GM21576 (cell line): Measurements from ENCODE around the gene RMI2.

Experiments used
- ATAC-seq: cut with Tn5 transposase; IDR thresholded peaks from one replicate; pipeline ENCODE4 v1.9.1; 2021; ENCODE audit warnings: mild to moderate bottlenecking, moderate library complexity; ENCODE audit not compliant: unreplicated experiment

The RMI2 gene

DNA sequence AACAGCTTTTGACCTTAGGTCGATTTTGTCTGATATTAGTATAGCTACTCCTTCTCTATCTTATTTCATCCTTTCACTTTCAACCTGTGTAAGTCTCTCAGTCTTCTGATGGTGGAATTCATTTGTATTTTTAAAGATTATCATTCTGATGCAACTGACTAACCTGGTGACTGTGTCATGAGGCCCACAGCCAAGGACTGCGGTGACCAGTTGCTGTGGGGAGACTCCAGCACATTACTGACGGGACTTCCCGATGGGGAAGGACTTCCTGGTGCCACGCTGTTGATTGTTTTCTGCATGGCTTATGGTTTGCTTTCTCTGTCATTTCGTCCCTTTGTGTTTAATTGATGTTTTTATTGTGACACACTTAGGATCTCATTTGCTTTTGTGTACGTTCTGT, 34.2 kb downstream of the RMI2 start:
- ATAC-seq: peak; percentile 73

DNA sequence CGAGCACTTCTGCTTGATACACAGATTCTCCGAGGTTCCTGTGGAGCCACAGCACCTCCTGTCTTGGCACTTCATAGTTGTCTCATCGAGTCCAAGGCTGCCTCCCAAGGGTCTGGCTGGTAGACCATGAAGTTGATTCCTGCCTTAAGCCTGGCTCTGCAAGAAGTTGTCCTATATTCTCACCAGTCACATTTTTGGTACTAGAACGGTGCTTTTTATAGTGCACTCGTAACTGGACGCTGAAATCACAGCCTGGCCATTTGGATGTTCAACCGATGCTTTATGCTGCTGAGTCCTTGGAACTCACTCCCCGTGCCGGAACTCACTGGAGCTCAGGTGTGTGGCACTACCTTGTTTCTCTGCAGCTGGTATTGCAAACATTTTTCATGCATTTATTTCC, 35.6 kb downstream of the RMI2 start:
- ATAC-seq: no peak

DNA sequence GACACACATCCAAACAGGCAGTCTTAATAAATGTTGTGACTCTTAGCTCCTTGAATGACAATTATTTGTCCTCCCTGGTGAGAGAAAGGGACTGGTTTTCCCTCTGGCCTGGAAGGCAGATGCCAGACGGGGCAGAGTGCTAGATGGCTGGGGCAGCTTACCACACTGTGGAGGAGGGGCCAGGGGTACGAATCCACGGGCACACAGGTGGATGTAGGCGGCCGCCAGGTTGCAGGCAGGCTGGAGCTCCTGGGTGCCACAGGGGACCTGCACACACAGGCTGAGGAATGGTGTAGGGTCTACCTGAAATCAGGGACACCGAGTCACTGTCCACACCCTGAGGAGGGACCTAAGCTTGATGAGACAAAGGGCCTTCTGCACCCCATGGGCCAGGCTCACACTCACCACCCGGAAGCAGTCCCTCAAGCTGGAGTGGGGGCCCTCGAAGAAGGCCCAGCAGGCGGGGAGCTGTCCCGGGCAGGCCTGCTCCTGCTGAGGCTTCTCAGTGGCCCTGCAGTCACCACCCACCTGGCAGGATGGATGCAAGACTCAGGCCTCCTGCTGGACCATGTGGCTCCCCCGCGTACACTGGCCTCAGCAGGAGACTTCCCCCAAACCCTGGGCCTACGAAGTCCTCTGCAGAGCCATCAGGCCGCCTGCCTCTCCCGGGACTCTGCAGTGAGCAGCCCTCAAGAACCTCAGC, 38.4 kb downstream of the RMI2 start:
- no peak for ATAC-seq

DNA sequence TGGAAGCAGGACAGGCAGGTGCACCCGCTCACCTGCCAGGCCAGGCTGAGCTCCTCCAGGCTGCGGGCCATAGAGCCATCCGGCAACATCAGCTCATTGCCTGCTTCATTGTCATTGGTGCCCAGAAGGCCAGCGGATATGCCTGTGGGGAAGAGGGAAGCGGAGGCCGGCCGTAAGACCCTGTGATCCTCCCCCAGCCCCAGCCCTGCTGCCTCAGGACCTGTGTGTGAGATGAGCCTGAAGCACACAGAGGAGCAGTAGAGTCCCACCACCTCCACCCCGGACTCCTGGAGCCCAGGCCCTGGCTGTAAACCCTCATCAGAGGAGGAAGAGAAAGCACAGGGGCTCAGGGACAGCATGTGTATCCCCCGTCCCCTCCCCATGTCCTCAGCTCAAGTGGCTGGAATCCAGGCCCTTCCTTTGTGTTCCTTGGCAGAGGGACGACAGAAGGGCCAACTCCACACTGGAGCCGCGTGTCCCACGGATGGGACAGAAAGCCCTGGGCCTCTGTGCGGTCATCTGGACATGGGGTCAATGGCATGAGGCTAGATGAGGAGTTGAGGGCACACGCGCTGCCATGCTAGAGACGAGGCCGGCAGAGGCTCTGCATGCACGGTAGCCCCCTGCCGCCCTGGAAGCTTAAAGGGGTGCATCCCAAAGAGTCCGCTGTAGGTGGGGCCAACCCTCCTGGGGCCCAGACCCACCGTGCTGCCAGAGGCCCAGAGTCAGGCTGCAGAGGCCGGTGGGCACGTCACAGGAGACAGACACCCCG, 39.1 kb downstream of the RMI2 start:
- no peak for ATAC-seq

DNA sequence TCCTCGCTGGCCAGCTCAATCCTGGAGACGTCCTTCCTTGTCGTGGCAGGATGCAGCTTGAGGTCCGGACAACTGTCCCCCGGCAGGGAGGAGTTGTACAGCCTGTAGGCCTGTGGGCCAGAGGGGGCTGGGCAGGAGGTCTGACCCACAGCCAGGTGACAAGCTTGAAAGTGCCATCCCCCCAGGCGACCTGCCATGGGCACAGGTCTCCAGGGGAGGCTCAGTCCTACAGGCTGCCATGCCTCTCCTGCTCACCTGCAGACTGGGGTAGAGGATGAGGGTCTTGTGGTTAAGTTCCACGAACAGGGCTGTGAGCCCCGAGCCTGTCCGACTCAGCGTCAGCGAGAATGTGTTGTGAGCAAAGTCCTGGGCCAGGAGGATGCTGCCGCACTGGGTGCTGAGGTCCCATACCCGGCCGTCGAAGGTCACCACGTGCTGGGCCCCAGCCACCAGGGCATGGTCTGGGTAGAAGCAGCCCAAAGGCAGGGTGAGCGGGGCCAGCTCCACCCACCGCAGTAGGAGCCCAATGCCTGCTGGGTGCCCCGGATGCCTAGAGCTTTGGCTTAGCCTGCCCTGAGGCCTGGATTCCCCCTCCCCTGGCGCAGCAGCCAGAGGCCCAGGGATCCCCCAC, 39.8 kb downstream of the RMI2 start:
- no peak for ATAC-seq

DNA sequence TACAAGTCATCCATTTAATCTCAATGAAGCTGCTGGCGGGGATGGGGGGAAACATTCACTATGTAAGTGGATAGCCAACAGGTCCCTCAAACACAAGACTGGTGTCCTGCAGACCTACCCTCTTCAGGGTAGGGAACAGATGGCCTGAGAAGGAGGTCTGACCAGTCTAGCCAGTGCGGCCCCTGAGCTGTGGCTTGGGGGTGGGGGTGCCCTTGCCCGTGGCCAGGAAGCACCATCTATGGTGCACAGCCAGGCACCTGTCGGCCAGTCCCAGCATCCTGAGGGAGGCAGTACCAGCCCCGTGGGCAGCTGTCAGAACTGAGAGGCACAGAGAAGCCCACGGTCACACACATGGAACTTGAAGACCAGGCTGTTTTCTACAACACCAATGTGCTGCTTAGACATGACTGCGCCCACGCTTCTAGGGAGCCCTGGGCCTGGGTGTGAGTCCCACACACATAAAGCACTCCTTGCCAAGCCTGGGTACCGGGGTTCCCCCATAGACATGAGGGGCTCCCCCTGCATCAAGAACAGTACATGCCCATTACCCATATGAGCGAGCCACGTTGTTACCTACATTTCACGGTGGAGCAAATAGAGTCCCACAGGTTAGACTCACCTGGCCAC, 40.9 kb downstream of the RMI2 start:
- no peak for ATAC-seq

DNA sequence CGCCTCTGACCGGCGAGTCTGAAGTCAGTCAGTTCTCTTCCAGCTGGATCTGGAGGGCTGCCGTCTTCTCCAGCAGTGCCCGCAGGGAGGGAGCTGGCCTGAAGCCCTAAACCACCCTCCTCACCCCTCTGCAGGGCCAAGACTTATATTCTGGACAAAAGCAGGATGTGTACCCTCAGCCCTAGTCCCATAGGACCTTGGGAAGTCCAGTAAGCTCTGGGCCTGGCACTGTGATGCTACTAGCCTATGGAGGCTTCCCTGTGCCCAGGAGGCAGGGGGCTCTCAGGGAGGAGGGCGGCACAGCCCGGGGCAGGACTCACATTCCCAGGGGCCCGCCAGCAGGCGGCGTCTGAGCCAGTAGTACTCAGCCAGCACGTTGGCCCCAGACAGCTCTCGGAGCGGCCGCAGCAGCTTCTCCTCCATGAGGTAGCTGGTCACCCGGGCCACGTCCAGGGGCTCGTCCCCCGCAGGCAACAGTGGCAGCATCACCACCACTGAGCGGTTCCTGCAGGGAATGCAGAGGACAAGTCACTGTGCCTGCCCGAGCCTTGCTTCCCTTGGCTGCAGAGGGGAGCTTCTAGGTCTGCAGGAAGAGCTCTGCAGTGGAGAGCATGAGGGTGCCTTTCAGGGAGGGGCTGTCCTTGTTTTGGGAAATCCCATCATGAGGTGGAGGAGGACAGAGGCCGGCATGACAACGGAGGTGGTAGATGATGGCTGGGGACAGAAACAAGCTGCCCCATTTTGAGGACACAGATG, 41.7 kb downstream of the RMI2 start:
- no peak for ATAC-seq

DNA sequence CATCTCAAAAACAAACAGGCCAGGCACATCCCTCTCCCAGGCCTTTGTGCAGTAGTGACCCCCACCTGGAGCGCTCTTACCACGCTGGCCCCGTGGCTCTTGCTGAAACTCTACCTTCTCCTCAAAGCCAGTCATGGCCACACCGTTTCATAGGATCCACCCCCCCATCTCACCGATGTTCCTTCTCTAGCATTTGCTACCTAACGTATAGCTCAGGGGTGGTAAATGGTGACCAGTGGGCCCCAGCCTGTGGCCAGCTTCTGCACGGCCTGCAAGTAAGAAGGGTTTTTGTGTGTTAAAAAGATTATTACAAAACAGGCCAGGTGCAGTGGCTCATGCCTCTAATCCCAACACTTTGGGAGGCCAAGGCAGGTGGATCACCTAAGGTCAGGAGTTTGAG, 43.8 kb downstream of the RMI2 start:
- ATAC-seq: no peak

DNA sequence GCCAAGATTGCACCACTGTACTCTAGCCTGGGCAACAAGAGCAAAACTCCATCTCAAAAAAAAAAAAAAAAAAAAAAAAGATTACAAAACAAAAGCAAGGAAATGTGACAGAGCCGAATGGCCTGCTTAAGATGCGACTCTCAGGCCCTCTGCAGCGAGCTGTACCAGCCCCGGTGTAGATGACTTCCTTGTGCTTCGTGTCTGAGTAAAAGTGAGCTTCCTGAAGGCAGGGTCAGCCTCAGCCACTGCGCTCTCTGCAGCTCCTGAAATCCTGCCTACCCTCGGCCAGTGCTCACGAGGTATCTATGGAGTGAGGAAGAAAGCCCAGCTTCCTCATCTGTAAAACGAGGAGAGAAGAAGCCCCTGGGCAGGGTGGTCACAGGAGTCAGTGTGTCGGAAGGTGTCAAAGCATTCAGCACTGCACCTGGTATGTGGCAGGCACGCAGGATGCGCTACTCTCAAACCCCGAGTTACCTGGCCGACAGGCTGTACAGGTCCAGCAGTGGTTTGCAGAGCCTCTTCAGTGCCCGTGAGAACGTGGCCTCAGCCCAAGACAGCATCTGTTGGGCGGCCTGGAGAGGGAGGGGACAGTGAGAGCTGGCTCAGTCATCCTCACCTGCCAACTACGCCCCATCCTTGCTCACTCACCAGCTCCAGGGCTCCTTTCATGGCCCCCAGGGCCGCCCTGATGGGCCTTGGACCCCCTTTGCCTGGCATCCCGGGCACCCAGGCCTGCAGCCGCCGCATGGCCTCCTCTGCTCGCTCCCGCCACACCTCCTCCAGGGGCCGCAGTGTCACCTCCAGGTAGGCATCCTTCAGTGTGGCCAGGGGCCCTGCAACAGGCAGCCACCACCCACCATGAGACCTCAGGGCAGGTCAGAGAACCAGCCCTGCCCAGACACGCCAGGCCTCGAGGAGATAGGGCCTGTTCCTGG, 44.6 kb downstream of the RMI2 start:
- no peak for ATAC-seq

DNA sequence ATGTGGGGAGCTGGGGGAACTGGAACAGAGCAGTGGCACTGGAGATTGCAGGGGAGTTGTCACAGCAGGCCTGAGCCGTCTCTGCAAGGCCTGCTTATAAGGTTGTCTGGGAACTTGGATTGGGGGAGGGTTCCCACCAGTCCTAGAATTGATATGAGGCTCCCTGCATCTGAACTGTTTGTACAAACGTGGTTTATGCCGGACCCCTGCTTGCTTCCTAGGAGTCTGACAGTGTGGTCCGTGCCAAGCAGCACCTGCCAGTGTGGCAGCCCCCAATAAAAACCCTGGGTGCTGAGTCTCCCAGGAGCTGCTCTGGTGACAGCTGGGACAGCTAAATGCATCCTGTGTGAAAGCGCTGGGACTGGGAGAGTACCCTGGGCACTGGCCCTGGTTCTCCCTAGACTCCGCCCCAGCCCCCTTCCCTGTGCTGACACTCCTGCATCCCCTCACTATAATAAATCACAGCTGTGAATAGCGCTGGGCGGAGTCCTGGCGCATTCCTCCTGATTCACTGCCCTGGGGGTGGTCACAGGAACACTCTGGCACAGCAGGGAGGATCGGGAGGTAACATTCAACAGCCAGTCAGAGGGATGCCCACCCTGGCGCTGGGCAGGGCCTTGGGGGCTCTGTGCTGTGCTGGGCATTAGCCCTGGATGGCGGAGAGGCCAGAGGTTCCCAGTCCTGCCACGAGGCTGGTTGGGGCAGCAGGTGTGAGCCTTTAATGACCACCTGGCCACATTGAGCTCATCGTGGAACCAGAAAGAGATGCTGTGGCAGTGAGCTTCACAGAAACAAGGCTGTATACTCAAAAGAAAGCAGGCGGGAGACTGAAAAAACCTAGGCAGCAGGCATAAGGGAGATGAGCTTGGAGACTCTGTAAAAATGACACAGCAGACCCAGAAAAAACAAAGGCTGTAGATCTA, 45.6 kb downstream of the RMI2 start:
- ATAC-seq: no peak

DNA sequence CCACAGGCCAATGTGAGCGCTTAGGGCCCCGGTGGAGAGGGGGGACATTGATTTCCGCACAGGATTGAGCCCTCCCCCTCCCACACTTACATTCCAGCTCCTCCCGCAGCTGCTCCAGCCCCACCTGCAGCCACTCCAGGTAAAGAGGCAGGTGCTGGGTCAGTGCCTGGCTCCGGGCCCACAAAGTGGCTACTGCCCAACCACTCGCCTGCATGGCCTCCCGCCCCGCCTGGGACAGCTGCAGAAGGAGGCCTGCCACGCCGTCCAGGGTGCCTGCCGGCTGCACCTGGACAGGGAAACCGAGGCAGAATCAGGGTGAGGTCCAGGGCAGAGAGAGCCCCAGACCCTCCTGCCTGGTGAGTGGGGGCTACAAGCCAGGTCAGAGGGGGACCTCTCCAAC, 46.3 kb downstream of the RMI2 start:
- ATAC-seq: no peak

DNA sequence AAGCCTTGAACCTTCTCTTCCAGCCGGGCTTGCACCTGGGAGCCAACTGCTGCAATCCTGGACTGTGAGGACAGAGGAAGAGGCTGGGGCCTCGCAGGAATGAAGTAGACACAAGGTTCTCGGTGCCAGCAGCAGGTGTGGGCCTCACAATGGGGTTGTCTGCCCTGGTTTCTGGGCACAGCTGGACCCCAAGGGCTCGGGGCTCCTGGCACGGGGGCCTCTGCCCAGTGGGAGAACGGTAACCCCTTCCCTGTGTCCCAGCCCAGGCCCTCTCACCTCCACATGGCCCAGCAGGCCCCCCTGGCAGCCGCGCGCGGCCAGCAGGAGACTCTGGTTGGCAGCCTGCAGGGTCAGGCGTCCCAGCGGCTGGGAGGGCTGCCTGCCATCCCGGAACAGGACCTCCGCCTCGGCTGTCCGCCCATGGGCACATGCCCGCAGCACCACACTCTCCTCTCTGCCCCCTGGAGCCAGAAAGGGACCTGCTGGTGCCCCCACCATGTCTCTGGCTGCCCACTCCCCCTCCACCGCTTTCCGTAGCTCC, 46.9 kb downstream of the RMI2 start:
- no peak for ATAC-seq

DNA sequence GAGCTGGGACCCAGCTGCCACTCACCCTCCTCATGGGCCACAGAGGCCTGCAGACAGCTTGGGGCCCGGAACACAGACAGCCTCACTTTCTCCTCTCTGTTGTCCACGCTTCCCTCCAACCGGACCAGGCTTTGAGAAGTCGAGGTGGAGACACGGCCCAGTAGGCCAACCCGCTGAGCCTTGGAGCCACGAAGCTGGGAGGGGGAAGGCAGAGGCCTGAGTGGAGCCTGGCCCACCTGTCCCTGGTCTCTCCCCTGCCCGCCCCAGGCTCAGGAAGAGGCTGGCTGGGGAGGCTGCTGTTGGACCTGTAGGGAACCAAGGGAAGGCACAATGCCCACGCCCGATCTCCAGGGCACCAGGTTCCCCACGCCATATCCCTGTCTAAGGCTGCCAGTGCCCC, 48.1 kb downstream of the RMI2 start:
- no peak for ATAC-seq

DNA sequence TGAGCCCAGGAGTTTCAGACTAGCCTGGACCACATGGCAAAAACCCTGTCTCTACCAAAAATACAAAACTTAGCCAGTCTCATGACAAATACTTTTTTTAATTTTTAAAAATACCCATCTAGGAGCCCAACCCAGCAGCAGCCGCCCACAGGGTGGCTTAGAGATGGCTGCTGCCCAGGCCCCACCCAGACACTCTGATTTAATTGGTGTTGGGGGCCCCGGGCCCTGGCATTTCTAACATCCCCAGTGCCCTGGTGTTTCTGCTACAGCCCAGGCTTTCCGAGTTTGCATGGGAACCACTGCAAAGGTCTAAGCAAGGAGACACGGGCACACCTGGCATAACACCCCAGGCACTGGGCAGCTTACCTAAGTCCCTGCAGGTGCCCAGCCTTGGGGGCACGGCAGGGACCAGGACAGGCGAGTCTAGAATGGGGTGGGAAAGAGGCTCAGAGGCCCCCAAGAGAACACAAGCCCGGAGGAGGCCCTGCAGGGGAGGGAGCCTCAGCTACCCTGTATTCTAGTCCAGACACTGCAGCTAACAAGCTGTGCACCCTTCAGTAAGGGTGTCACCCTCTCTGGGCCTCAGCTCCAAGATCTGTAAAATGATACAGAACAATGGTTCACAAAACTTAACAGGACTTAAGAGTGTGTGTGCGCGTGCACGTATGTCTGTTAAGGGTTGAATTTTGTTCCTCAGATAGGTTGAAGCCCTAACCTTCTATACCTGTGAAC, 48.8 kb downstream of the RMI2 start:
- ATAC-seq: no peak

DNA sequence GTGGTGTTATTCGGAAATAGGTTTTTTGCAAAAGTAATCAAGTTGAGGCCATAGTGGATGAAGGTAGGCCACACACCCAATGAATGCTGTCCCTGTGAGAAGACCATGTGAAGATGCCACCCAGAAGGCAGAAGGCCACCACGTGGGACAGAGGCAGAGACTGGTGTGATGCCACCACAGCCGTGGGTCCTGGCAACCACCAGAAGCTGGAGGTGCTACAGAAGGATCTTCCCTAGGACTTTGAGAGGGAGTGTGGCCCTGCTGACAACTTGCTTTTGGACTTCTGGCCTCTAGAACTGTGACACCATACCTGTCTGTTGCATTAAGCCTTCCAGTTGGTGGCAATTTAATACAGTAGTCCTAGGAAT, 49.3 kb downstream of the RMI2 start:
- no peak for ATAC-seq

DNA sequence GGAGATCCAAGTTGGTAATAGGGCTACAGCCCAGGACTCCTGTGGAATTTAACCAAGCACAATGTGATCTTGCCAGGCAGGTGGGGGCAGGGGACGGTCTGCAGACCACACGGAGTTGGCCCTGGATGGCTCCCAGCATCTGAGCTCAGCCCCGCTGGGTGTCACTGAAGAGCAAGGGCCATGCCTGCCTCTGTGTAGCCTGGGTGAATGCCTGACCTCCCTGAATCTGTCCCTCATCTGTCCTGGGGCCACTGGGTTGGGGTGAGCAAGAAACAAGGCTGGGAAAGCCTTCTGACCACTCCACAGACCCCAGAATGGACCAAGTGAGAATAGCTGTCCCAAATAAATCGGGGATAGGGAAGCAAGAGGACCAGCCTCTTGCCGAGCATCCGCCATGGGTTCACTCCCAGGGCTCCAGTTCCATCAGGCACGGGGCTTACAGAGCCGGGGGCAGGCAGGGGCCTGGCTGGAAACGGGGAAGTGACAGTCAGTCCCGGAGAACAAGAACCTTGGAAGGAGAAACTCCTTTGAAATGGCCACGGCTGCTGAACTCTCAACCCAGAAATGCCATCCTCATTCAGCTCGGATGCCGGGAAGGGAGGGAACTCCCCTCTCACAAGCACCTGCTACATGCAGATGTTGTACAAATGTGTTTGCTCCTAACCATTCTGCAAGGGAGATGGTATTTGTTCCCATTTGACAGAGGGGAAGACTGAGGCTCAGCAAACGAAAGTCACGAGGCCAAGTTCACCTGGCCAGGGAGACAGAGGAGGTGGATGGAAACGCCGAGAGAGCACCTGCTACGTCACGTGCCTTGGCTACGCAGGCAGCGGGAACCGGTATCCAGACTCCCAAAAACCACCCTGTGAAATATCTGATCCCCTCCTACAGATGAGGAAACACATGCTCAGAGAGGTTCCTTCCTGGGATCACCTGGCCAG, 50.0 kb downstream of the RMI2 start:
- no peak for ATAC-seq

DNA sequence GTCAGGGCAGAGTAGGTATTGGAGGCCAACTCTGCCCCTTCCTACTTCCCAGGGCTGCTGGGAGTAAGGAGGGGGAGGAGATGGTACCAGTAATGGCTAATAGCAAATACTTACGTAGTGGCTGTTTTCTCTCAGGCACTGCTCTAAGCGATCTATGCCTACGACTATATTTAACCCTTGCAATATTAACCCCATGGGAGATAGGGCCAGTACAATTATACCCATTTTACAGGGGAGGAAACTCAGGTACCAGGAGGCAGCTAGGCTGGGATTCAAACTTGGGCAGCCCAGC, 50.6 kb downstream of the RMI2 start:
- ATAC-seq: no peak
